GM23338 (cell line): ENCODE measurements around the gene GPC5. TPM values are rescaled to one million over a fixed set of nuclear protein-coding genes. Genes with fewer than 3 reads are reported as not detected.

ENCODE experiments used
- ATAC-seq: fragments of 200-7000 bp; cut with Tn5 transposase; 3 replicates; pipeline ENCODE4 v1.9.1; 2020
- DNase-seq: peaks from one replicate; pipeline ENCODE4 v3.0.0-alpha.2; 2015; ENCODE audit warnings: low spot score
- H2AFZ ChIP-seq: fragments of 200-600 bp; sonication (generic); 2 replicates; pipeline ENCODE4 v1.8.0; 2016; ENCODE audit warnings: antibody characterized with exemption, mild to moderate bottlenecking, moderate library complexity
- H3F3A ChIP-seq: fragments of 200-600 bp; sonication (generic); replicated peaks from 2 replicates; pipeline ENCODE4 v1.8.0; 2017; ENCODE audit warnings: antibody characterized with exemption, mixed run types, low read depth
- H3K27ac ChIP-seq: fragments of 200-600 bp; sonication (generic); 2 replicates; pipeline ENCODE4 v1.6.1; 2016; ENCODE audit warnings: low read depth
- H3K27me3 ChIP-seq: fragments of 200-600 bp; sonication (generic); 2 replicates; pipeline ENCODE4 v1.8.0; 2016; ENCODE audit warnings: mild to moderate bottlenecking, mixed run types, moderate library complexity; ENCODE audit not compliant: insufficient read depth
- H3K36me3 ChIP-seq: fragments of 200-600 bp; sonication (generic); 2 replicates; pipeline ENCODE4 v1.8.0; 2016; ENCODE audit warnings: mild to moderate bottlenecking; ENCODE audit not compliant: insufficient read depth
- H3K4me1 ChIP-seq: fragments of 200-600 bp; sonication (generic); 2 replicates; pipeline ENCODE4 v1.8.0; 2016; ENCODE audit warnings: mild to moderate bottlenecking, moderate library complexity; ENCODE audit not compliant: insufficient read depth
- H3K4me2 ChIP-seq: fragments of 200-600 bp; sonication (generic); 2 replicates; pipeline ENCODE4 v1.7.1; 2017; ENCODE audit warnings: mixed run types
- H3K4me3 ChIP-seq: fragments of 200-600 bp; sonication (generic); 2 replicates; pipeline ENCODE4 v1.6.1; 2016; ENCODE audit warnings: mixed run types
- H3K79me2 ChIP-seq: fragments of 200-600 bp; sonication (generic); replicated peaks from 2 replicates; pipeline ENCODE4 v1.8.0; 2017; ENCODE audit warnings: mild to moderate bottlenecking; ENCODE audit not compliant: insufficient read depth
- H3K9me2 ChIP-seq: fragments of 200-600 bp; sonication (generic); 2 replicates; pipeline ENCODE4 v1.8.0; 2017; ENCODE audit not compliant: insufficient read depth
- H4K20me1 ChIP-seq: fragments of 200-600 bp; sonication (generic); replicated peaks from 2 replicates; pipeline ENCODE4 v1.8.0; 2017; ENCODE audit warnings: mild to moderate bottlenecking; ENCODE audit not compliant: insufficient read depth
- H3K27ac Mint-ChIP-seq: 2 replicates; pipeline ENCODE4 v1.8.0; 2020; ENCODE audit warnings: inconsistent platforms, mild to moderate bottlenecking, moderate library complexity, mixed read lengths
- H3K27me3 Mint-ChIP-seq: 3 replicates; pipeline ENCODE4 v1.8.0; 2022; ENCODE audit warnings: low read depth, mild to moderate bottlenecking, moderate library complexity, mixed read lengths, inconsistent platforms; ENCODE audit not compliant: insufficient read depth, poor library complexity
- H3K36me3 Mint-ChIP-seq: 3 replicates; pipeline ENCODE4 v1.8.0; 2021; ENCODE audit warnings: low read depth, mild to moderate bottlenecking, inconsistent platforms, moderate library complexity, mixed read lengths
- H3K4me1 Mint-ChIP-seq: 3 replicates; pipeline ENCODE4 v1.8.0; 2020; ENCODE audit warnings: mild to moderate bottlenecking, inconsistent platforms, mixed read lengths
- H3K4me3 Mint-ChIP-seq: 3 replicates; pipeline ENCODE4 v1.8.0; 2021; ENCODE audit warnings: moderate library complexity, mild to moderate bottlenecking, inconsistent platforms, mixed read lengths
- H3K9me3 Mint-ChIP-seq: 3 replicates; pipeline ENCODE4 v1.8.0; 2020; ENCODE audit warnings: moderate library complexity, mild to moderate bottlenecking, inconsistent platforms, mixed read lengths
- EZH2 ChIP-seq: fragments of 200-600 bp; sonication (generic); IDR thresholded peaks from one replicate; pipeline ENCODE4 v1.8.0; 2017; ENCODE audit warnings: antibody characterized with exemption, mild to moderate bottlenecking, low read depth; ENCODE audit not compliant: unreplicated experiment
- JUNB ChIP-seq: IDR thresholded peaks from one replicate; pipeline ENCODE4 v1.6.1; 2016; ENCODE audit warnings: antibody characterized with exemption; ENCODE audit not compliant: unreplicated experiment
- STAT1 ChIP-seq: IDR thresholded peaks from one replicate; pipeline ENCODE4 v1.6.1; 2016; ENCODE audit warnings: antibody characterized with exemption; ENCODE audit not compliant: unreplicated experiment
- ZNF114 ChIP-seq: fragments of 250-450 bp; sonication (Bioruptor Pico); IDR thresholded peaks from 2 replicates; pipeline ENCODE4 v1.5.0; 2020; ENCODE audit warnings: mild to moderate bottlenecking, moderate library complexity
- ZNF331 ChIP-seq: fragments of 250-450 bp; sonication (Bioruptor Pico); IDR thresholded peaks from 2 replicates; pipeline ENCODE4 v1.5.0; 2020; ENCODE audit warnings: low read depth, mild to moderate bottlenecking, moderate library complexity
- polyA plus RNA-seq: library from polyadenylated mRNA; unstranded; fragments of >200 nt; fragmentation: Nextera tagmentation; extraction: Ambion mirVana; gene quantifications from 2 replicates; pipeline ENCODE4 v1.2.1, GENCODE V29; 2016
- total RNA-seq: library from RNA; depleted of rRNA; stranded (reverse); fragments of >200 nt; shearing (Covaris generic); gene quantifications from 2 replicates; pipeline ENCODE4 v1.2.3, GENCODE V29; 2014
- TF ChIP-seq, protein P1 (sequence below): IDR thresholded peaks from 2 replicates; pipeline ENCODE4 v1.6.1; 2016; ENCODE audit warnings: antibody characterized with exemption
- TF ChIP-seq, protein P2 (sequence below), 2 experiments: fragments of 200-600 bp in 1 of 2; sonication (generic) in 1 of 2; conservative IDR thresholded peaks; 2 replicates each; pipeline versions ENCODE4 v1.5.1 to v1.6.1; 2016 to 2017; ENCODE audit warnings: antibody characterized with exemption in 2 of 2, low read depth in 2 of 2, mild to moderate bottlenecking in 2 of 2, moderate library complexity in 1 of 2
- TF ChIP-seq, protein P3 (sequence below): IDR thresholded peaks from one replicate; pipeline ENCODE4 v1.6.1; 2018; ENCODE audit warnings: antibody characterized with exemption; ENCODE audit not compliant: unreplicated experiment
- TF ChIP-seq, protein P4 (sequence below): fragments of 250-450 bp; sonication (Bioruptor Pico); IDR thresholded peaks from 2 replicates; pipeline ENCODE4 v1.5.0; 2020; ENCODE audit warnings: mild to moderate bottlenecking, moderate library complexity

GPC5 gene
- total and polyA plus RNA-seq, 2 experiments from 2014 or later, result 0.95 to 1.1 TPM

DNA sequence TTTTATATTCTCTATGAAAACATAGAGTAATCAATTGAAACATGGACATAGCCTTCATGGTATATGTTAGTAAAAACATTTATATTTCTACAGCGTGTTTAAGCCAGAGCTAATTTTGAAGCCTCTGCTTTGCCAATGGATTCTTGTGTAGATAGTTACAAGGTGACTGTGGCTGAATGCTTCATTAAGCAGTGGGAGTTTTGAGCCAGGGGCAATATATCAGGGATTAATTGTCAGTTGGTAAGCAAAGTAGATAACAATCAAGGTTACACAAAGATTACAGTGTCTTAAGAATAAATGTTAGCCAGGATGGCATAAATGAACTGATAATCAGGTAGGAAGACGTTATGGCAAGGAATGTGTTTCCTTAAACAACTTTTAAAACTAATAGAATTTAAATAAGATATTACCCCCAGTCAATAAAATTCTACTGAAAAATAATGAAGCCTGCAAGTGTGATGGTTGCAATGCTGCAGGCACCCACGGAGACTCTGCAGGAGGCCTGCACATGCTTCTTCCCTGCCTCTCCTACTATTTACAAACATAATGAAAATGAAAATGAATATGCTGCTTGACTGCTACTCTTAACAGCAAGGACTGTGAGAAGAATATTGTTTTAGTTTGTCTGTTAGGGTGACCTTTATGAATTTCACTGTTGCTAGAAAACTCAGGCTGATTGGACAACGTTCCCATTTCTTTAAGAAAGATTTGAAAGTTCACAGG, 588.5 kb downstream of the GPC5 start:
- TF ChIP-seq ZNF331 (CRISPR knock-in tag), result no peak
- TF ChIP-seq, protein P1, sequence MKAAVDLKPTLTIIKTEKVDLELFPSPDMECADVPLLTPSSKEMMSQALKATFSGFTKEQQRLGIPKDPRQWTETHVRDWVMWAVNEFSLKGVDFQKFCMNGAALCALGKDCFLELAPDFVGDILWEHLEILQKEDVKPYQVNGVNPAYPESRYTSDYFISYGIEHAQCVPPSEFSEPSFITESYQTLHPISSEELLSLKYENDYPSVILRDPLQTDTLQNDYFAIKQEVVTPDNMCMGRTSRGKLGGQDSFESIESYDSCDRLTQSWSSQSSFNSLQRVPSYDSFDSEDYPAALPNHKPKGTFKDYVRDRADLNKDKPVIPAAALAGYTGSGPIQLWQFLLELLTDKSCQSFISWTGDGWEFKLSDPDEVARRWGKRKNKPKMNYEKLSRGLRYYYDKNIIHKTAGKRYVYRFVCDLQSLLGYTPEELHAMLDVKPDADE, result no peak
- TF ChIP-seq, protein P2, sequence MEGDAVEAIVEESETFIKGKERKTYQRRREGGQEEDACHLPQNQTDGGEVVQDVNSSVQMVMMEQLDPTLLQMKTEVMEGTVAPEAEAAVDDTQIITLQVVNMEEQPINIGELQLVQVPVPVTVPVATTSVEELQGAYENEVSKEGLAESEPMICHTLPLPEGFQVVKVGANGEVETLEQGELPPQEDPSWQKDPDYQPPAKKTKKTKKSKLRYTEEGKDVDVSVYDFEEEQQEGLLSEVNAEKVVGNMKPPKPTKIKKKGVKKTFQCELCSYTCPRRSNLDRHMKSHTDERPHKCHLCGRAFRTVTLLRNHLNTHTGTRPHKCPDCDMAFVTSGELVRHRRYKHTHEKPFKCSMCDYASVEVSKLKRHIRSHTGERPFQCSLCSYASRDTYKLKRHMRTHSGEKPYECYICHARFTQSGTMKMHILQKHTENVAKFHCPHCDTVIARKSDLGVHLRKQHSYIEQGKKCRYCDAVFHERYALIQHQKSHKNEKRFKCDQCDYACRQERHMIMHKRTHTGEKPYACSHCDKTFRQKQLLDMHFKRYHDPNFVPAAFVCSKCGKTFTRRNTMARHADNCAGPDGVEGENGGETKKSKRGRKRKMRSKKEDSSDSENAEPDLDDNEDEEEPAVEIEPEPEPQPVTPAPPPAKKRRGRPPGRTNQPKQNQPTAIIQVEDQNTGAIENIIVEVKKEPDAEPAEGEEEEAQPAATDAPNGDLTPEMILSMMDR (conservative IDR thresholded peaks at IDR 0.05; ENCODE audit: low read depth in 2 of 2), result no peak
- TF ChIP-seq, protein P3, sequence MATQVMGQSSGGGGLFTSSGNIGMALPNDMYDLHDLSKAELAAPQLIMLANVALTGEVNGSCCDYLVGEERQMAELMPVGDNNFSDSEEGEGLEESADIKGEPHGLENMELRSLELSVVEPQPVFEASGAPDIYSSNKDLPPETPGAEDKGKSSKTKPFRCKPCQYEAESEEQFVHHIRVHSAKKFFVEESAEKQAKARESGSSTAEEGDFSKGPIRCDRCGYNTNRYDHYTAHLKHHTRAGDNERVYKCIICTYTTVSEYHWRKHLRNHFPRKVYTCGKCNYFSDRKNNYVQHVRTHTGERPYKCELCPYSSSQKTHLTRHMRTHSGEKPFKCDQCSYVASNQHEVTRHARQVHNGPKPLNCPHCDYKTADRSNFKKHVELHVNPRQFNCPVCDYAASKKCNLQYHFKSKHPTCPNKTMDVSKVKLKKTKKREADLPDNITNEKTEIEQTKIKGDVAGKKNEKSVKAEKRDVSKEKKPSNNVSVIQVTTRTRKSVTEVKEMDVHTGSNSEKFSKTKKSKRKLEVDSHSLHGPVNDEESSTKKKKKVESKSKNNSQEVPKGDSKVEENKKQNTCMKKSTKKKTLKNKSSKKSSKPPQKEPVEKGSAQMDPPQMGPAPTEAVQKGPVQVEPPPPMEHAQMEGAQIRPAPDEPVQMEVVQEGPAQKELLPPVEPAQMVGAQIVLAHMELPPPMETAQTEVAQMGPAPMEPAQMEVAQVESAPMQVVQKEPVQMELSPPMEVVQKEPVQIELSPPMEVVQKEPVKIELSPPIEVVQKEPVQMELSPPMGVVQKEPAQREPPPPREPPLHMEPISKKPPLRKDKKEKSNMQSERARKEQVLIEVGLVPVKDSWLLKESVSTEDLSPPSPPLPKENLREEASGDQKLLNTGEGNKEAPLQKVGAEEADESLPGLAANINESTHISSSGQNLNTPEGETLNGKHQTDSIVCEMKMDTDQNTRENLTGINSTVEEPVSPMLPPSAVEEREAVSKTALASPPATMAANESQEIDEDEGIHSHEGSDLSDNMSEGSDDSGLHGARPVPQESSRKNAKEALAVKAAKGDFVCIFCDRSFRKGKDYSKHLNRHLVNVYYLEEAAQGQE, result no peak
- TF ChIP-seq, protein P4, sequence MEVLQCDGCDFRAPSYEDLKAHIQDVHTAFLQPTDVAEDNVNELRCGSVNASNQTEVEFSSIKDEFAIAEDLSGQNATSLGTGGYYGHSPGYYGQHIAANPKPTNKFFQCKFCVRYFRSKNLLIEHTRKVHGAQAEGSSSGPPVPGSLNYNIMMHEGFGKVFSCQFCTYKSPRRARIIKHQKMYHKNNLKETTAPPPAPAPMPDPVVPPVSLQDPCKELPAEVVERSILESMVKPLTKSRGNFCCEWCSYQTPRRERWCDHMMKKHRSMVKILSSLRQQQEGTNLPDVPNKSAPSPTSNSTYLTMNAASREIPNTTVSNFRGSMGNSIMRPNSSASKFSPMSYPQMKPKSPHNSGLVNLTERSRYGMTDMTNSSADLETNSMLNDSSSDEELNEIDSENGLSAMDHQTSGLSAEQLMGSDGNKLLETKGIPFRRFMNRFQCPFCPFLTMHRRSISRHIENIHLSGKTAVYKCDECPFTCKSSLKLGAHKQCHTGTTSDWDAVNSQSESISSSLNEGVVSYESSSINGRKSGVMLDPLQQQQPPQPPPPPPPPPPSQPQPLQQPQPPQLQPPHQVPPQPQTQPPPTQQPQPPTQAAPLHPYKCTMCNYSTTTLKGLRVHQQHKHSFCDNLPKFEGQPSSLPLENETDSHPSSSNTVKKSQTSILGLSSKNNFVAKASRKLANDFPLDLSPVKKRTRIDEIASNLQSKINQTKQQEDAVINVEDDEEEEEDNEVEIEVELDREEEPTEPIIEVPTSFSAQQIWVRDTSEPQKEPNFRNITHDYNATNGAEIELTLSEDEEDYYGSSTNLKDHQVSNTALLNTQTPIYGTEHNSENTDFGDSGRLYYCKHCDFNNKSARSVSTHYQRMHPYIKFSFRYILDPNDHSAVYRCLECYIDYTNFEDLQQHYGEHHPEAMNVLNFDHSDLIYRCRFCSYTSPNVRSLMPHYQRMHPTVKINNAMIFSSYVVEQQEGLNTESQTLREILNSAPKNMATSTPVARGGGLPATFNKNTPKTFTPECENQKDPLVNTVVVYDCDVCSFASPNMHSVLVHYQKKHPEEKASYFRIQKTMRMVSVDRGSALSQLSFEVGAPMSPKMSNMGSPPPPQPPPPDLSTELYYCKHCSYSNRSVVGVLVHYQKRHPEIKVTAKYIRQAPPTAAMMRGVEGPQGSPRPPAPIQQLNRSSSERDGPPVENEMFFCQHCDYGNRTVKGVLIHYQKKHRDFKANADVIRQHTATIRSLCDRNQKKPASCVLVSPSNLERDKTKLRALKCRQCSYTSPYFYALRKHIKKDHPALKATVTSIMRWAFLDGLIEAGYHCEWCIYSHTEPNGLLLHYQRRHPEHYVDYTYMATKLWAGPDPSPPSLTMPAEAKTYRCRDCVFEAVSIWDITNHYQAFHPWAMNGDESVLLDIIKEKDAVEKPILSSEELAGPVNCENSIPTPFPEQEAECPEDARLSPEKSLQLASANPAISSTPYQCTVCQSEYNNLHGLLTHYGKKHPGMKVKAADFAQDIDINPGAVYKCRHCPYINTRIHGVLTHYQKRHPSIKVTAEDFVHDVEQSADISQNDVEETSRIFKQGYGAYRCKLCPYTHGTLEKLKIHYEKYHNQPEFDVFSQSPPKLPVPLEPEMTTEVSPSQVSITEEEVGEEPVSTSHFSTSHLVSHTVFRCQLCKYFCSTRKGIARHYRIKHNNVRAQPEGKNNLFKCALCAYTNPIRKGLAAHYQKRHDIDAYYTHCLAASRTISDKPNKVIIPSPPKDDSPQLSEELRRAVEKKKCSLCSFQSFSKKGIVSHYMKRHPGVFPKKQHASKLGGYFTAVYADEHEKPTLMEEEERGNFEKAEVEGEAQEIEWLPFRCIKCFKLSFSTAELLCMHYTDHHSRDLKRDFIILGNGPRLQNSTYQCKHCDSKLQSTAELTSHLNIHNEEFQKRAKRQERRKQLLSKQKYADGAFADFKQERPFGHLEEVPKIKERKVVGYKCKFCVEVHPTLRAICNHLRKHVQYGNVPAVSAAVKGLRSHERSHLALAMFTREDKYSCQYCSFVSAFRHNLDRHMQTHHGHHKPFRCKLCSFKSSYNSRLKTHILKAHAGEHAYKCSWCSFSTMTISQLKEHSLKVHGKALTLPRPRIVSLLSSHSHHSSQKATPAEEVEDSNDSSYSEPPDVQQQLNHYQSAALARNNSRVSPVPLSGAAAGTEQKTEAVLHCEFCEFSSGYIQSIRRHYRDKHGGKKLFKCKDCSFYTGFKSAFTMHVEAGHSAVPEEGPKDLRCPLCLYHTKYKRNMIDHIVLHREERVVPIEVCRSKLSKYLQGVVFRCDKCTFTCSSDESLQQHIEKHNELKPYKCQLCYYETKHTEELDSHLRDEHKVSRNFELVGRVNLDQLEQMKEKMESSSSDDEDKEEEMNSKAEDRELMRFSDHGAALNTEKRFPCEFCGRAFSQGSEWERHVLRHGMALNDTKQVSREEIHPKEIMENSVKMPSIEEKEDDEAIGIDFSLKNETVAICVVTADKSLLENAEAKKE (CRISPR knock-in tag), result no peak
- TF ChIP-seq STAT1, result no peak
- no peak for TF ChIP-seq ZNF114
- no peak for TF ChIP-seq JUNB
- no peak for TF ChIP-seq EZH2
- H3K27me3 ChIP-seq, result no peaks in the 10 kb centered on the region
- DNase-seq (no peak), ATAC-seq (no peak)
- H3K4me3 ChIP-seq, result no peak overlapping the region
- Mint-ChIP-seq H3K27me3 (no peaks in the 10 kb centered on the region), H3K9me3 (no peaks in the 10 kb centered on the region), H3K36me3 (no peaks in the 10 kb centered on the region), H3K27ac (peak overlapping the region; percentile 77), H3K4me1 (peaks cover 6% of the 10 kb centered on the region; the same call in 2 of the 3 replicates), H3K4me3 (no peak overlapping the region)
- H3F3A ChIP-seq, result no peaks in the 10 kb centered on the region
- no peaks in the 10 kb centered on the region for H3K4me1 ChIP-seq
- H3K36me3 ChIP-seq, result no peaks in the 10 kb centered on the region
- no peak overlapping the region for H3K27ac ChIP-seq
- H3K4me2 ChIP-seq, result no peak overlapping the region
- no peaks in the 10 kb centered on the region for H3K9me2 ChIP-seq
- no peaks in the 10 kb centered on the region for H3K79me2 ChIP-seq
- H2AFZ ChIP-seq, result no peak overlapping the region
- no peaks in the 10 kb centered on the region for H4K20me1 ChIP-seq
